Measurements from ENCODE around the gene ZNF609. TPM values are rescaled to one million over a fixed set of nuclear protein-coding genes. Genes with fewer than 3 reads are reported as not detected.

The ZNF609 gene
- polyA plus RNA-seq, 1 donor (not counting 4 experiments of a cell fraction or from before 2014, with no cell fraction given), result 16.9 TPM

- DNase-seq (ENCODE audit: low read depth, low spot score), result no peak
- H3K4me1 ChIP-seq (ENCODE audit: control insufficient read depth, extremely low read depth, insufficient read depth, low read length), result no peaks in the 10 kb centered on the region
- H3K79me2 ChIP-seq (ENCODE audit: control insufficient read depth, insufficient read depth, low read length), result peaks cover 72% of the 10 kb centered on the region
- no peak overlapping the region for H3K27ac ChIP-seq (ENCODE audit: control insufficient read depth, insufficient read depth, low read length)
- H3K4me2 ChIP-seq (ENCODE audit: control insufficient read depth, extremely low read depth, insufficient read depth, low read depth, low read length), result no peak overlapping the region
- dilution Hi-C loops (cut with MboI; ENCODE audit: extremely low pct_ligation_motif_present, low sequenced_read_pairs), result no loop called here
- H3K9ac ChIP-seq (ENCODE audit: control insufficient read depth, extremely low read depth, insufficient read depth, low read length), result no peak overlapping the region
- H2AFZ ChIP-seq (ENCODE audit: control insufficient read depth, low read length), result no peak overlapping the region
- H3K9me1 ChIP-seq (ENCODE audit: control insufficient read depth, extremely low read depth, insufficient read depth, low read length), result peaks cover 2% of the 10 kb centered on the region
- H3K4me3 ChIP-seq (ENCODE audit: control insufficient read depth in 2 of 3, extremely low read depth in 1 of 3, insufficient read depth in 2 of 3, low read depth in 1 of 3, low read length in 3 of 3), result no peak overlapping the region
- no peaks in the 10 kb centered on the region for H3K27me3 ChIP-seq (ENCODE audit: control insufficient read depth, extremely low read depth, insufficient read depth, low read length)
- H3K9me3 ChIP-seq (ENCODE audit: control insufficient read depth, low read depth, low read length), result peaks cover 3% of the 10 kb centered on the region
- no peak for TF ChIP-seq EZH2 (IDR thresholded peaks at IDR 0.05; ENCODE audit: low read length)
- TF ChIP-seq CTCF (optimal IDR thresholded peaks at IDR 0.05 in 1 of 3, IDR thresholded peaks at IDR 0.05 in 1 of 3, conservative IDR thresholded peaks at IDR 0.05 in 1 of 3; ENCODE audit: extremely low read depth in 1 of 3, insufficient read depth in 2 of 3, low read length in 3 of 3), result no peak
- peaks cover 3% of the 10 kb centered on the region for H4K20me1 ChIP-seq (ENCODE audit: control insufficient read depth, extremely low read depth, insufficient read depth, low read length)
- FAIRE-seq, result no peak
- no peaks in the 10 kb centered on the region for H3K36me3 ChIP-seq (ENCODE audit: control insufficient read depth in 2 of 2, extremely low read depth in 1 of 2, insufficient read depth in 2 of 2, low read length in 2 of 2)
Measured at GRCh38 chr15:64583983-64584382, 123.6 kb downstream of the ZNF609 start.

GRCh38 chr15:64586259-64586870 is 126.0 kb downstream of the ZNF609 start:
- dilution Hi-C loops (cut with MboI; ENCODE audit: extremely low pct_ligation_motif_present, low sequenced_read_pairs), result no loop called here
- Histone ChIP-seq H3K9ac (ENCODE audit: control insufficient read depth, extremely low read depth, insufficient read depth, low read length) (no peak overlapping the region), H3K79me2 (ENCODE audit: control insufficient read depth, insufficient read depth, low read length) (peaks cover 66% of the 10 kb centered on the region), H3K4me1 (ENCODE audit: control insufficient read depth, extremely low read depth, insufficient read depth, low read length) (no peaks in the 10 kb centered on the region), H3K4me2 (ENCODE audit: control insufficient read depth, extremely low read depth, insufficient read depth, low read depth, low read length) (no peak overlapping the region), H4K20me1 (ENCODE audit: control insufficient read depth, extremely low read depth, insufficient read depth, low read length) (peaks cover 3% of the 10 kb centered on the region), H3K9me1 (ENCODE audit: control insufficient read depth, extremely low read depth, insufficient read depth, low read length) (peaks cover 2% of the 10 kb centered on the region), H3K9me3 (ENCODE audit: control insufficient read depth, low read depth, low read length) (no peaks in the 10 kb centered on the region), H2AFZ (ENCODE audit: control insufficient read depth, low read length) (no peak overlapping the region), H3K27me3 (ENCODE audit: control insufficient read depth, extremely low read depth, insufficient read depth, low read length) (no peaks in the 10 kb centered on the region), H3K36me3 (ENCODE audit: control insufficient read depth in 2 of 2, extremely low read depth in 1 of 2, insufficient read depth in 2 of 2, low read length in 2 of 2) (no peaks in the 10 kb centered on the region), H3K27ac (ENCODE audit: control insufficient read depth, insufficient read depth, low read length) (no peak overlapping the region), H3K4me3 (ENCODE audit: control insufficient read depth in 2 of 3, extremely low read depth in 1 of 3, insufficient read depth in 2 of 3, low read depth in 1 of 3, low read length in 3 of 3) (no peak overlapping the region)
- no peak for FAIRE-seq
- DNase-seq (ENCODE audit: low read depth, low spot score), result no peak
- TF ChIP-seq CTCF (optimal IDR thresholded peaks at IDR 0.05 in 1 of 3, IDR thresholded peaks at IDR 0.05 in 1 of 3, conservative IDR thresholded peaks at IDR 0.05 in 1 of 3; ENCODE audit: extremely low read depth in 1 of 3, insufficient read depth in 2 of 3, low read length in 3 of 3), result no peak
- no peak for TF ChIP-seq EZH2 (IDR thresholded peaks at IDR 0.05; ENCODE audit: low read length)
